PFSK-1 (cell line): ENCODE measurements around the gene TNNC1.

Experiments used
- FOXP2 ChIP-seq: optimal IDR thresholded peaks from 2 replicates; pipeline ENCODE3; 2011; ENCODE audit warnings: borderline replicate concordance, control low read depth, inconsistent platforms; ENCODE audit not compliant: insufficient read depth; ENCODE audit errors: extremely low read length, extremely low read depth
- POLR2AphosphoS5 ChIP-seq: IDR thresholded peaks from 2 replicates; pipeline ENCODE4 v1.6.1; 2012; ENCODE audit warnings: low read depth, mild to moderate bottlenecking, control low read depth, low read length, moderate library complexity
- REST ChIP-seq, 2 experiments: IDR thresholded peaks; 2 replicates each; pipeline versions ENCODE4 v1.6.1 to v1.8.0; 2011 to 2012; ENCODE audit warnings: low read depth in 2 of 2, low read length in 2 of 2, control low read depth in 1 of 2, inconsistent platforms in 1 of 2, mild to moderate bottlenecking in 1 of 2, moderate library complexity in 1 of 2; ENCODE audit not compliant: insufficient read depth in 1 of 2
- SIN3A ChIP-seq: IDR thresholded peaks from 2 replicates; pipeline ENCODE4 v1.6.1; 2012; ENCODE audit warnings: mild to moderate bottlenecking, low read length, moderate library complexity, borderline replicate concordance; ENCODE audit not compliant: insufficient read depth
- TAF1 ChIP-seq: IDR thresholded peaks from 2 replicates; pipeline ENCODE4 v1.6.1; 2012; ENCODE audit warnings: low read length, control low read depth, borderline replicate concordance; ENCODE audit not compliant: insufficient read depth

GRCh38 chr3:52490939-52491526 lies 37.2 kb upstream of the TNNC1 start:
- TF ChIP-seq TAF1: no peak
- no peak for TF ChIP-seq POLR2AphosphoS5
- no peak for TF ChIP-seq REST (IDR thresholded peaks at IDR 0.05; ENCODE audit: insufficient read depth in 1 of 2, low read depth in 2 of 2, low read length in 2 of 2)
- TF ChIP-seq SIN3A: no peak
- TF ChIP-seq FOXP2: no peak
